Loucy (cell line): ENCODE data around the gene RAD51C.

ENCODE experiments used
- EZH2phosphoT487 ChIP-seq: fragments of 200-600 bp; IDR thresholded peaks from 2 replicates; pipeline ENCODE4 v1.6.1; 2018; ENCODE audit warnings: antibody characterized with exemption, mild to moderate bottlenecking, moderate library complexity, borderline replicate concordance
- TF ChIP-seq, protein P1 (sequence below): fragments of 200-600 bp; sonication (generic); conservative IDR thresholded peaks from 2 replicates; pipeline ENCODE4 v1.5.1; 2014; ENCODE audit warnings: mild to moderate bottlenecking, antibody characterized with exemption, low read length

DNA sequence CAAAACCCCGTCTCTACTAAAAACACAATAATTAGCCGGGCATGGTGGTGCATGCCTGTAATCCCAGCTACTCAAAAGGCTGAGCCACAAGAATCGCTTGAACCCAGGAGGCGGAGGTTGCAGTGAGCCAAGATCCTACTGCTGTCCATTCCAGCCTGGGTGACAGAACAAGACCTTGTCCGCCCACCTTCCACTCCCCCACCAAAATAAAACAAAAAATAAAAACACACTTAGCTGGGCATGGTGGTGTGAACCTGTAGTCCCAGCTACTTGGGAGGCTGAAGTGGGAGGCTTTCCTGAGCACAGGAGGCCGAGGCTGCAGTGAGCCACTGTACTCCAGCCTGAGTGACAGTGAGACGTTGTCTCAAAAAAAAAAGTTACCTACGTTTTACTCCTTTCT is 66.5 kb downstream of the RAD51C start:
- TF ChIP-seq, protein P1, sequence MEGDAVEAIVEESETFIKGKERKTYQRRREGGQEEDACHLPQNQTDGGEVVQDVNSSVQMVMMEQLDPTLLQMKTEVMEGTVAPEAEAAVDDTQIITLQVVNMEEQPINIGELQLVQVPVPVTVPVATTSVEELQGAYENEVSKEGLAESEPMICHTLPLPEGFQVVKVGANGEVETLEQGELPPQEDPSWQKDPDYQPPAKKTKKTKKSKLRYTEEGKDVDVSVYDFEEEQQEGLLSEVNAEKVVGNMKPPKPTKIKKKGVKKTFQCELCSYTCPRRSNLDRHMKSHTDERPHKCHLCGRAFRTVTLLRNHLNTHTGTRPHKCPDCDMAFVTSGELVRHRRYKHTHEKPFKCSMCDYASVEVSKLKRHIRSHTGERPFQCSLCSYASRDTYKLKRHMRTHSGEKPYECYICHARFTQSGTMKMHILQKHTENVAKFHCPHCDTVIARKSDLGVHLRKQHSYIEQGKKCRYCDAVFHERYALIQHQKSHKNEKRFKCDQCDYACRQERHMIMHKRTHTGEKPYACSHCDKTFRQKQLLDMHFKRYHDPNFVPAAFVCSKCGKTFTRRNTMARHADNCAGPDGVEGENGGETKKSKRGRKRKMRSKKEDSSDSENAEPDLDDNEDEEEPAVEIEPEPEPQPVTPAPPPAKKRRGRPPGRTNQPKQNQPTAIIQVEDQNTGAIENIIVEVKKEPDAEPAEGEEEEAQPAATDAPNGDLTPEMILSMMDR: no peak
- no peak for TF ChIP-seq EZH2phosphoT487
